Endothelial cell of umbilical vein (primary cell): ENCODE data around the gene DDIT3.

Experiments used
- CTCF ChIP-seq, 2 donors: IDR thresholded peaks; 1 replicate in 1 of 2; 2 replicates in 1 of 2; pipeline ENCODE4 v1.5.1; 2011; ENCODE audit warnings: low read length in 2 of 2, mild to moderate bottlenecking in 2 of 2, moderate library complexity in 2 of 2, control low read depth in 1 of 2, inconsistent platforms in 1 of 2, low read depth in 1 of 2; ENCODE audit not compliant: insufficient read depth in 1 of 2; ENCODE audit errors: extremely low read depth in 1 of 2
- EZH2 ChIP-seq: IDR thresholded peaks from 2 replicates; pipeline ENCODE4 v1.6.1; 2012; ENCODE audit warnings: borderline replicate concordance, low read depth, mild to moderate bottlenecking, moderate library complexity, low read length, inconsistent platforms; ENCODE audit not compliant: severe bottlenecking
- GATA2 ChIP-seq: IDR thresholded peaks from 2 replicates; pipeline ENCODE4 v1.7.0; 2011; ENCODE audit warnings: low read depth, mild to moderate bottlenecking, moderate library complexity, mixed read lengths, low read length; ENCODE audit not compliant: insufficient read length, insufficient read depth
- JUN ChIP-seq: IDR thresholded peaks from 2 replicates; pipeline ENCODE4 v1.6.1; 2011; ENCODE audit warnings: borderline replicate concordance, low read depth; ENCODE audit not compliant: insufficient read length, insufficient read depth
- POLR2A ChIP-seq: IDR thresholded peaks from 2 replicates; pipeline ENCODE4 v1.6.1; 2012; ENCODE audit warnings: low read depth, mild to moderate bottlenecking, control low read depth, low read length
- POLR2AphosphoS5 ChIP-seq: IDR thresholded peaks from 2 replicates; pipeline ENCODE4 v1.6.1; 2012; ENCODE audit warnings: low read depth, mild to moderate bottlenecking, control low read depth, low read length, moderate library complexity; ENCODE audit not compliant: insufficient read depth

- TF ChIP-seq GATA2 (no peak), CTCF (IDR thresholded peaks at IDR 0.05; ENCODE audit: extremely low read depth in 1 of 2, insufficient read depth in 1 of 2, low read depth in 1 of 2, low read length in 2 of 2) (no peak), POLR2A (no peak), JUN (no peak), POLR2AphosphoS5 (no peak), EZH2 (no peak)
Measured at GRCh38 chr12:57518920-57519795, 1.2 kb downstream of the DDIT3 start.
